ENCODE results near the gene LSAMP.

- TF ChIP-seq EZH2phosphoT487 (conservative IDR thresholded peaks at IDR 0.05; ENCODE audit: low read length) (no peak), CTCF (IDR thresholded peaks at IDR 0.05; ENCODE audit: insufficient read depth, low read length, poor library complexity, severe bottlenecking) (no peak)
These were observed 348.7 kb downstream of the LSAMP start for GRCh38 chr3:116096631-116097030.
